ENCODE results near the gene PTPN7. TPM values are rescaled to one million over a fixed set of nuclear protein-coding genes. Genes with fewer than 3 reads are reported as not detected.

PTPN7 gene
- total and polyA plus RNA-seq, 2 donors (not counting 3 experiments of a cell fraction or from before 2014, with no cell fraction given): 0.86 to 1.8 TPM

- Histone ChIP-seq H3K9ac (replicated peaks; ENCODE audit: extremely low read depth, insufficient read depth, low read length) (no peak overlapping the region), H3K4me3 (replicated peaks in 1 of 3; ENCODE audit: insufficient read depth in 1 of 3, low read depth in 1 of 3, low read length in 3 of 3) (no peak overlapping the region), H3K4me1 (ENCODE audit: control insufficient read depth, extremely low read depth, insufficient read depth, low read length) (no peaks in the 10 kb centered on the region), H4K20me1 (replicated peaks; ENCODE audit: control insufficient read depth, extremely low read depth, insufficient read depth, low read length) (no peaks in the 10 kb centered on the region), H3K9me3 (replicated peaks; ENCODE audit: control insufficient read depth, insufficient read depth, low read length) (no peaks in the 10 kb centered on the region), H3K4me2 (ENCODE audit: insufficient read depth, low read length) (no peak overlapping the region), H3K9me1 (replicated peaks; ENCODE audit: control insufficient read depth, extremely low read depth, insufficient read depth, low read length) (no peaks in the 10 kb centered on the region), H2AFZ (ENCODE audit: low read depth, low read length) (peak overlapping the region; percentile 77), H3K79me2 (ENCODE audit: control insufficient read depth, insufficient read depth, low read length) (no peaks in the 10 kb centered on the region), H3K27ac (ENCODE audit: insufficient read depth, low read depth, low read length) (no peak overlapping the region), H3K27me3 (ENCODE audit: control insufficient read depth in 2 of 2, insufficient read depth in 2 of 2, low read length in 2 of 2) (peaks cover 8 to 13% of the 10 kb centered on the region in 2 experiments), H3K36me3 (ENCODE audit: control insufficient read depth in 2 of 2, extremely low read depth in 1 of 2, insufficient read depth in 2 of 2, low read length in 2 of 2) (no peaks in the 10 kb centered on the region)
- POLR2A ChIA-PET: no interaction called here
- intact Hi-C loops (cut with micrococcal nuclease): loop anchor here (2.0 kb wide), 2 partner anchors 52 to 534 kb away; no protein-coding TSS in a partner anchor
- TF ChIP-seq POLR2AphosphoS5 (IDR thresholded peaks at IDR 0.05; ENCODE audit: insufficient read depth, low read depth, low read length): no peak
- TF ChIP-seq, protein P1, sequence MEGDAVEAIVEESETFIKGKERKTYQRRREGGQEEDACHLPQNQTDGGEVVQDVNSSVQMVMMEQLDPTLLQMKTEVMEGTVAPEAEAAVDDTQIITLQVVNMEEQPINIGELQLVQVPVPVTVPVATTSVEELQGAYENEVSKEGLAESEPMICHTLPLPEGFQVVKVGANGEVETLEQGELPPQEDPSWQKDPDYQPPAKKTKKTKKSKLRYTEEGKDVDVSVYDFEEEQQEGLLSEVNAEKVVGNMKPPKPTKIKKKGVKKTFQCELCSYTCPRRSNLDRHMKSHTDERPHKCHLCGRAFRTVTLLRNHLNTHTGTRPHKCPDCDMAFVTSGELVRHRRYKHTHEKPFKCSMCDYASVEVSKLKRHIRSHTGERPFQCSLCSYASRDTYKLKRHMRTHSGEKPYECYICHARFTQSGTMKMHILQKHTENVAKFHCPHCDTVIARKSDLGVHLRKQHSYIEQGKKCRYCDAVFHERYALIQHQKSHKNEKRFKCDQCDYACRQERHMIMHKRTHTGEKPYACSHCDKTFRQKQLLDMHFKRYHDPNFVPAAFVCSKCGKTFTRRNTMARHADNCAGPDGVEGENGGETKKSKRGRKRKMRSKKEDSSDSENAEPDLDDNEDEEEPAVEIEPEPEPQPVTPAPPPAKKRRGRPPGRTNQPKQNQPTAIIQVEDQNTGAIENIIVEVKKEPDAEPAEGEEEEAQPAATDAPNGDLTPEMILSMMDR (IDR thresholded peaks at IDR 0.05; ENCODE audit: extremely low read depth in 1 of 2, insufficient read depth in 1 of 2, low read depth in 1 of 2, low read length in 2 of 2): peak; percentile 90 to 92
- dilution Hi-C loops (cut with MboI; ENCODE audit: extremely low pct_ligation_motif_present, low sequenced_read_pairs): no loop called here
- CTCF ChIA-PET: interaction anchor here (0.8 to 7.7 kb wide), 5 partner anchors 30 to 535 kb away, joined by 3 to 107 read pairs (median 5); no protein-coding TSS in a partner anchor
- DNase-seq (ENCODE audit: low read depth, low spot score) (peak; percentile 83), FAIRE-seq (peak; percentile 93)
- no TSS peak for BruUV-seq (replicated peaks)
Observed at GRCh38 chr1:202184750-202185460, 24.5 kb upstream of the PTPN7 start.

Data from endothelial cell of umbilical vein (primary cell).